Parathyroid adenoma (tissue), 2 donors: ENCODE data around the gene CTDSPL.

Experiments used
- H2AFZ ChIP-seq: fragments of 300-600 bp; sonication (generic); one replicate; pipeline ENCODE4 v1.7.0; 2017; ENCODE audit warnings: antibody characterized with exemption, mild to moderate bottlenecking
- H3K27ac ChIP-seq: fragments of 300-600 bp; sonication (generic); one replicate; pipeline ENCODE4 v1.7.0; 2017
- H3K27me3 ChIP-seq: fragments of 300-600 bp; sonication (generic); one replicate; pipeline ENCODE4 v1.7.0; 2017; ENCODE audit warnings: low read length; ENCODE audit not compliant: control insufficient read depth, insufficient read depth
- H3K36me3 ChIP-seq: fragments of 300-600 bp; sonication (generic); one replicate; pipeline ENCODE4 v1.7.0; 2017; ENCODE audit warnings: low read length; ENCODE audit not compliant: control insufficient read depth, insufficient read depth
- H3K4me1 ChIP-seq: fragments of 300-600 bp; sonication (generic); one replicate; pipeline ENCODE4 v1.7.0; 2017; ENCODE audit warnings: control low read depth
- H3K4me2 ChIP-seq: fragments of 300-600 bp; sonication (generic); one replicate; pipeline ENCODE4 v1.7.0; 2017; ENCODE audit warnings: low read length
- H3K4me3 ChIP-seq: fragments of 300-600 bp; sonication (generic); one replicate; pipeline ENCODE4 v1.7.0; 2017; ENCODE audit warnings: low read depth, low read length
- H3K79me2 ChIP-seq: fragments of 300-600 bp; sonication (generic); one replicate; pipeline ENCODE4 v1.7.0; 2017; ENCODE audit warnings: control low read depth
- H3K9ac ChIP-seq: fragments of 300-600 bp; sonication (generic); one replicate; pipeline ENCODE4 v1.7.0; 2017; ENCODE audit warnings: mild to moderate bottlenecking
- H3K9me3 ChIP-seq: fragments of 300-600 bp; sonication (generic); one replicate; pipeline ENCODE4 v1.7.0; 2017; ENCODE audit warnings: low read length; ENCODE audit not compliant: control insufficient read depth
- CTCF ChIP-seq: fragments of 300-600 bp; sonication (generic); IDR thresholded peaks from one replicate; pipeline ENCODE4 v1.7.0; 2017; ENCODE audit warnings: antibody characterized with exemption, mild to moderate bottlenecking
- donor health status: primary hyperparathyroidism.

Gene CTDSPL

GRCh38 chr3:37862903-37863815 lies 1.5 kb downstream of the CTDSPL start:
- no peaks in the 10 kb centered on the region for H3K9me3 ChIP-seq
- peaks cover 4% of the 10 kb centered on the region for H3K4me1 ChIP-seq
- peaks cover 14% of the 10 kb centered on the region for H3K79me2 ChIP-seq
- TF ChIP-seq CTCF = no peak
- H3K9ac ChIP-seq = no peak overlapping the region
- no peaks in the 10 kb centered on the region for H3K36me3 ChIP-seq
- peak overlapping the region; percentile 54 for H3K4me3 ChIP-seq
- H3K27ac ChIP-seq = peak overlapping the region; percentile 78
- no peaks in the 10 kb centered on the region for H3K27me3 ChIP-seq
- H3K4me2 ChIP-seq = peak overlapping the region; percentile 75
- peak overlapping the region; percentile 4 for H2AFZ ChIP-seq

- Histone ChIP-seq H3K9ac (no peak overlapping the region), H3K36me3 (no peaks in the 10 kb centered on the region), H3K4me3 (no peak overlapping the region), H3K27ac (peak overlapping the region; percentile 78), H3K9me3 (no peaks in the 10 kb centered on the region), H2AFZ (no peak overlapping the region), H3K79me2 (peaks cover 16% of the 10 kb centered on the region), H3K4me1 (peaks cover 4% of the 10 kb centered on the region), H3K4me2 (no peak overlapping the region), H3K27me3 (no peaks in the 10 kb centered on the region)
- TF ChIP-seq CTCF = no peak
Observed at GRCh38 chr3:37863949-37864822, 2.5 kb downstream of the CTDSPL start.

DNA sequence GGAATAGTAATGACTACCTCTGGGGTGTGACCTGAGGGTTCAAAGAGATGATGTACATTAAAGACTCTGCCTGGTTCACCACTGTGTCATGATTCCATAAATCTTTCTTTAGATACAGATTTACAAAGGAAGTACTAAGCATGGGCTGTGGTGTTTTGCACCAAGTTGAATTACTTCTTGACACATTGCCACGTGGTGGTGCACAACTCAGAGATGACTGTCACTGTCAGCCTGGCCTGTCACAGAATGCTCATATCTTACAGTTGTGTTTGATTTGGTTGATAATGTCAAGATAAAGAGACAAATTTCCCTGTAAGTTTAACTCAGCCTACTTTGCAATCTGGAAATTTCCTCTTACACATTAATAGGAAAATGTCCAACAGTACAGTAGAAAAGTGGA lies 3.2 kb downstream of the CTDSPL start:
- no peak overlapping the region for H3K4me2 ChIP-seq
- no peaks in the 10 kb centered on the region for H3K9me3 ChIP-seq
- H3K79me2 ChIP-seq = peaks cover 20% of the 10 kb centered on the region
- no peak overlapping the region for H2AFZ ChIP-seq
- TF ChIP-seq CTCF = no peak
- no peaks in the 10 kb centered on the region for H3K36me3 ChIP-seq
- H3K27ac ChIP-seq = no peak overlapping the region
- H3K9ac ChIP-seq = no peak overlapping the region
- peaks cover 3% of the 10 kb centered on the region for H3K4me1 ChIP-seq
- no peaks in the 10 kb centered on the region for H3K27me3 ChIP-seq
- no peak overlapping the region for H3K4me3 ChIP-seq

GRCh38 chr3:37867144-37867543 lies 5.5 kb downstream of the CTDSPL start:
- H3K4me1 ChIP-seq = no peaks in the 10 kb centered on the region
- H3K27ac ChIP-seq = no peak overlapping the region

More at GRCh38 chr3:37867144-37867543, 5.5 kb downstream of the CTDSPL start:
- no peak for TF ChIP-seq CTCF
- no peak overlapping the region for H3K4me3 ChIP-seq
- no peaks in the 10 kb centered on the region for H3K36me3 ChIP-seq
- no peak overlapping the region for H3K9ac ChIP-seq
- no peak overlapping the region for H3K4me2 ChIP-seq
- H2AFZ ChIP-seq = no peak overlapping the region
- no peaks in the 10 kb centered on the region for H3K9me3 ChIP-seq
- peaks cover 28% of the 10 kb centered on the region for H3K79me2 ChIP-seq
- no peaks in the 10 kb centered on the region for H3K27me3 ChIP-seq
